HG03066 (cell line): ENCODE results near the gene SOCS3.

Experiments
- ATAC-seq: cut with Tn5 transposase; IDR thresholded peaks from one replicate; pipeline ENCODE4 v1.9.1; 2021; ENCODE audit warnings: low read depth; ENCODE audit not compliant: unreplicated experiment

The SOCS3 gene

GRCh38 chr17:78353834-78354233 lies 6.0 kb downstream of the SOCS3 start:
- no peak for ATAC-seq

- no peak for ATAC-seq
Observed at GRCh38 chr17:78351449-78352006, 8.3 kb downstream of the SOCS3 start.

- no peak for ATAC-seq
Observed at GRCh38 chr17:78349891-78350642, 9.8 kb downstream of the SOCS3 start.

- ATAC-seq: no peak
Observed at GRCh38 chr17:78348055-78348770, 11.7 kb downstream of the SOCS3 start.

GRCh38 chr17:78347453-78347852 lies 12.4 kb downstream of the SOCS3 start:
- ATAC-seq: no peak

- no peak for ATAC-seq
Observed at GRCh38 chr17:78346605-78347250, 13.1 kb downstream of the SOCS3 start.

- no peak for ATAC-seq
Observed at GRCh38 chr17:78345791-78346494, 13.9 kb downstream of the SOCS3 start.

- ATAC-seq: no peak
Observed at GRCh38 chr17:78345172-78345571, 14.7 kb downstream of the SOCS3 start.

GRCh38 chr17:78344666-78345065 lies 15.2 kb downstream of the SOCS3 start:
- ATAC-seq: no peak

GRCh38 chr17:78343543-78344201 lies 16.2 kb downstream of the SOCS3 start:
- ATAC-seq: no peak

- ATAC-seq: no peak
Observed at GRCh38 chr17:78343187-78343542, 16.7 kb downstream of the SOCS3 start.

- ATAC-seq: no peak
Observed at GRCh38 chr17:78342449-78343186, 17.3 kb downstream of the SOCS3 start.

GRCh38 chr17:78341559-78342448 lies 18.1 kb downstream of the SOCS3 start:
- no peak for ATAC-seq

GRCh38 chr17:78340183-78340955 lies 19.5 kb downstream of the SOCS3 start:
- ATAC-seq: no peak

GRCh38 chr17:78338486-78339259 lies 21.2 kb downstream of the SOCS3 start:
- no peak for ATAC-seq

- no peak for ATAC-seq
Observed at GRCh38 chr17:78337244-78338109, 22.4 kb downstream of the SOCS3 start.
